ENCODE data around the gene SRRM4.
"Not testable (repeated sequence)": the region's sequence is repeated elsewhere in the genome, so short reads cannot be mapped to it uniquely, and the experiment has no call there.

The SRRM4 gene

GRCh38 chr12:118980407-118981014 lies 830 bp upstream of the SRRM4 start:
- peaks cover 40% of the 10 kb centered on the region for H3K27me3 ChIP-seq (ENCODE audit: insufficient read depth, low read length)
- no peak overlapping the region for H2AFZ ChIP-seq (ENCODE audit: low read length, unreplicated experiment)
- H3K27ac ChIP-seq (ENCODE audit: low read depth, low read length), result no peak overlapping the region
- H3K4me3 ChIP-seq (ENCODE audit: low read depth, low read length), result no peak overlapping the region
- no peaks in the 10 kb centered on the region for H3K4me1 ChIP-seq (ENCODE audit: control insufficient read depth, insufficient read depth, low read length, unreplicated experiment)
- H3K79me2 ChIP-seq (ENCODE audit: control insufficient read depth, insufficient read depth, low read length, unreplicated experiment), result no peaks in the 10 kb centered on the region
- no peaks in the 10 kb centered on the region for H3K36me3 ChIP-seq (ENCODE audit: insufficient read depth, low read length)

- Histone ChIP-seq H3K79me2 (ENCODE audit: control insufficient read depth, insufficient read depth, low read length, unreplicated experiment) (no peaks in the 10 kb centered on the region), H3K4me3 (ENCODE audit: low read depth, low read length) (no peak overlapping the region), H3K36me3 (ENCODE audit: insufficient read depth, low read length) (no peaks in the 10 kb centered on the region), H3K27ac (ENCODE audit: low read depth, low read length) (no peak overlapping the region), H3K27me3 (ENCODE audit: insufficient read depth, low read length) (peaks cover 40% of the 10 kb centered on the region), H3K4me1 (ENCODE audit: control insufficient read depth, insufficient read depth, low read length, unreplicated experiment) (no peaks in the 10 kb centered on the region), H2AFZ (ENCODE audit: low read length, unreplicated experiment) (no peak overlapping the region)
Observed at GRCh38 chr12:118982302-118982701, 961 bp downstream of the SRRM4 start.

DNA sequence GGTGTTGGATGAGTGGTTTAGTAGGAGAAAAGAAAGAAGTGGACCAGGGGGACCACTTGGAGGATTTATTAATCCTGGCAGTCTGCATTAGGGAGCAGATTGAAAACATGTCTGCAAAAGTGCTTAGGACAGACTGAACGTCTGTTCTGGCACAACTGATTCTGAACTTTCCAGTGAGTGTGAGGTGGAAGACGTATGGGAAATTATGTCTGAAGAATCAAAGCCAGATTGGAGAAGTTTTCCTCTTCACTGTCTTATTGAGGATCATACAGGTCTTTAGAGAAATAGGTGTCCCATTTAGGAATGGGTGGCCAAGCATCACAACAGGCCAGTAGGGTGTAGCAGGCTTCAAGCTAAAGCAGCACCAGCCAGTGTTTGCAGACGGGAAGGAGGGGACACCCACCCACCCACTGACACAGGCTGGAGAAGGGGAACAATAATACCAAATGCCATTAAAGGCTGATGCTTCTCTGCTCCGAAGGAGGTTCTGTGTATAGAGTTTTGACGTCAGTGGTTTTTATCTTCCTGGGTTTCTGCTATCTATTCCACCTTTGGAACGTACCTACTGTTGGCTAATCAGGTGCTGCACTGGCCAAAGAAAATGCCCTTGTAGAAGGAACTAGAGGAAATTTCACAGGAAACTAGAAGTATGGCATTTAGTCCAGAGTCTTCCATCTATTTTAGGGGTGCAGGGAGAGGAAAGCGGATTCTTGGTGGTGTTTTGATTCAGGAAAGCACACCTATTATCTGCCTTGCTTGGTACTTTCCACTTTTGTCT lies 1.8 kb downstream of the SRRM4 start:
- H3K27me3 ChIP-seq (ENCODE audit: insufficient read depth, low read length), result peaks cover 40% of the 10 kb centered on the region
- H3K4me3 ChIP-seq (ENCODE audit: low read depth, low read length), result no peak overlapping the region
- no peaks in the 10 kb centered on the region for H3K79me2 ChIP-seq (ENCODE audit: control insufficient read depth, insufficient read depth, low read length, unreplicated experiment)
- no peaks in the 10 kb centered on the region for H3K4me1 ChIP-seq (ENCODE audit: control insufficient read depth, insufficient read depth, low read length, unreplicated experiment)
- no peak overlapping the region for H3K27ac ChIP-seq (ENCODE audit: low read depth, low read length)
- no peak overlapping the region for H2AFZ ChIP-seq (ENCODE audit: low read length, unreplicated experiment)
- H3K36me3 ChIP-seq (ENCODE audit: insufficient read depth, low read length), result no peaks in the 10 kb centered on the region

- no peak overlapping the region for H3K27ac ChIP-seq (ENCODE audit: low read depth, low read length)
- no peak overlapping the region for H2AFZ ChIP-seq (ENCODE audit: low read length, unreplicated experiment)
- no peak overlapping the region for H3K4me3 ChIP-seq (ENCODE audit: low read depth, low read length)
- peaks cover 40% of the 10 kb centered on the region for H3K27me3 ChIP-seq (ENCODE audit: insufficient read depth, low read length)
- H3K4me1 ChIP-seq (ENCODE audit: control insufficient read depth, insufficient read depth, low read length, unreplicated experiment), result no peaks in the 10 kb centered on the region
- H3K36me3 ChIP-seq (ENCODE audit: insufficient read depth, low read length), result no peaks in the 10 kb centered on the region
- H3K79me2 ChIP-seq (ENCODE audit: control insufficient read depth, insufficient read depth, low read length, unreplicated experiment), result no peaks in the 10 kb centered on the region
Observed at GRCh38 chr12:118984161-118984943, 3.0 kb downstream of the SRRM4 start.

DNA sequence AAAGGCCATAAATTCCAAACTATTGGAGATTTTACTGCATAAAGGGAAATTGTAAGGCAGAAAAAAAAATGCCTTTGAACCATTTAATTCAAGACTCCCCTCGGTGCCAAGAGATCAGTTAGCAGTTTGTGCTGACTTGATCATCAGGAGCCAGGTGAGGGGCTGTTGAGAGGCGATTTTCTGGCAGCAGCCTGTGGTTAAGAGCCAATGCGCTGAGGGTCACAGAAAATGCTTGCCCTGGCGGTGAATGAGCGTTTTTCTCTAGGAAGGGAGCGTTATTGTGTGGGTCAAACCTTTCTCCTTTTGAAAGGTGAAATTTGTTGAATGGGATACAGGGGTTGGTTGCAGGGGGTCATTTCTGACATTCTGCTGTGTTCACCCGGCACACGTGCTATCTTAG lies 4.7 kb downstream of the SRRM4 start:
- Histone ChIP-seq H3K4me3 (ENCODE audit: low read depth, low read length) (no peak overlapping the region), H3K79me2 (ENCODE audit: control insufficient read depth, insufficient read depth, low read length, unreplicated experiment) (no peaks in the 10 kb centered on the region), H3K27me3 (ENCODE audit: insufficient read depth, low read length) (peaks cover 28% of the 10 kb centered on the region), H3K4me1 (ENCODE audit: control insufficient read depth, insufficient read depth, low read length, unreplicated experiment) (no peaks in the 10 kb centered on the region), H3K27ac (ENCODE audit: low read depth, low read length) (no peak overlapping the region), H3K36me3 (ENCODE audit: insufficient read depth, low read length) (no peaks in the 10 kb centered on the region), H2AFZ (ENCODE audit: low read length, unreplicated experiment) (no peak overlapping the region)

GRCh38 chr12:118999107-118999506 lies 17.8 kb downstream of the SRRM4 start:
- Histone ChIP-seq H3K79me2 (ENCODE audit: control insufficient read depth, insufficient read depth, low read length, unreplicated experiment) (no peaks in the 10 kb centered on the region), H2AFZ (ENCODE audit: low read length, unreplicated experiment) (no peak overlapping the region), H3K36me3 (ENCODE audit: insufficient read depth, low read length) (no peaks in the 10 kb centered on the region), H3K4me3 (ENCODE audit: low read depth, low read length) (no peak overlapping the region), H3K27ac (ENCODE audit: low read depth, low read length) (no peak overlapping the region), H3K27me3 (ENCODE audit: insufficient read depth, low read length) (no peaks in the 10 kb centered on the region), H3K4me1 (ENCODE audit: control insufficient read depth, insufficient read depth, low read length, unreplicated experiment) (no peaks in the 10 kb centered on the region)

- H2AFZ ChIP-seq (ENCODE audit: low read length, unreplicated experiment), result no peak overlapping the region
Observed at GRCh38 chr12:119005085-119005484, 23.7 kb downstream of the SRRM4 start.

DNA sequence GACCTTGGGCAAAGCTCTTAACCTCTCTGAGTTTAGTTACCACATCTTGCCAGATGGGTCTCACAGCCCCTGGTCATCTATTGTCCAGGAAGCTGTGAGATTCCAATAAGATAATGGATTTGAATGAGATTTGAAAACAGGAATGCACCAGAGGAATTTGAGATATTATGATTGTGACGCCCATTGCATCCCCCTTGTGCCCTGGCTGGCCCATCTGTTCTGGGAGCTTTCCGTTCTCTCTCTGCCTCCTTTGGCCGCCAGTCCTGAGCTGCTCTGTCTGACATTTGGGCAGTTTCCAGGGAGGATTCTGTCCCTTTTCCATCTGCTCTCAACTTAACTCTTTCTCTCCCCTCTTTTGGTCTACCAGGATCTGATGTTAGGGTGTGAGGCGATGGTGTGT lies 24.6 kb downstream of the SRRM4 start:
- Histone ChIP-seq H3K27ac (ENCODE audit: low read depth, low read length) (no peak overlapping the region), H2AFZ (ENCODE audit: low read length, unreplicated experiment) (no peak overlapping the region), H3K4me3 (ENCODE audit: low read depth, low read length) (no peak overlapping the region), H3K36me3 (ENCODE audit: insufficient read depth, low read length) (no peaks in the 10 kb centered on the region), H3K4me1 (ENCODE audit: control insufficient read depth, insufficient read depth, low read length, unreplicated experiment) (no peaks in the 10 kb centered on the region), H3K79me2 (ENCODE audit: control insufficient read depth, insufficient read depth, low read length, unreplicated experiment) (no peaks in the 10 kb centered on the region), H3K27me3 (ENCODE audit: insufficient read depth, low read length) (no peaks in the 10 kb centered on the region)

More at GRCh38 chr12:119005085-119005484, 23.7 kb downstream of the SRRM4 start:
- no peaks in the 10 kb centered on the region for H3K27me3 ChIP-seq (ENCODE audit: insufficient read depth, low read length)
- H3K4me1 ChIP-seq (ENCODE audit: control insufficient read depth, insufficient read depth, low read length, unreplicated experiment), result no peaks in the 10 kb centered on the region
- no peaks in the 10 kb centered on the region for H3K79me2 ChIP-seq (ENCODE audit: control insufficient read depth, insufficient read depth, low read length, unreplicated experiment)
- no peak overlapping the region for H3K27ac ChIP-seq (ENCODE audit: low read depth, low read length)
- H3K36me3 ChIP-seq (ENCODE audit: insufficient read depth, low read length), result no peaks in the 10 kb centered on the region
- H3K4me3 ChIP-seq (ENCODE audit: low read depth, low read length), result no peak overlapping the region

GRCh38 chr12:119006746-119007145 lies 25.4 kb downstream of the SRRM4 start:
- Histone ChIP-seq H3K79me2 (ENCODE audit: control insufficient read depth, insufficient read depth, low read length, unreplicated experiment) (no peaks in the 10 kb centered on the region), H3K4me3 (ENCODE audit: low read depth, low read length) (no peak overlapping the region), H3K36me3 (ENCODE audit: insufficient read depth, low read length) (no peaks in the 10 kb centered on the region), H3K27me3 (ENCODE audit: insufficient read depth, low read length) (no peaks in the 10 kb centered on the region), H3K4me1 (ENCODE audit: control insufficient read depth, insufficient read depth, low read length, unreplicated experiment) (no peaks in the 10 kb centered on the region), H3K27ac (ENCODE audit: low read depth, low read length) (no peak overlapping the region), H2AFZ (ENCODE audit: low read length, unreplicated experiment) (no peak overlapping the region)

- H3K4me1 ChIP-seq (ENCODE audit: control insufficient read depth, insufficient read depth, low read length, unreplicated experiment); H3K27ac ChIP-seq (ENCODE audit: low read depth, low read length); H3K27me3 ChIP-seq (ENCODE audit: insufficient read depth, low read length); H3K4me3 ChIP-seq (ENCODE audit: low read depth, low read length); H3K36me3 ChIP-seq (ENCODE audit: insufficient read depth, low read length); H2AFZ ChIP-seq (ENCODE audit: low read length, unreplicated experiment); H3K79me2 ChIP-seq (ENCODE audit: control insufficient read depth, insufficient read depth, low read length, unreplicated experiment): not testable (repeated sequence)
Observed at GRCh38 chr12:119008273-119008672, 26.9 kb downstream of the SRRM4 start.

All from ACC112 (cell line).